Measurements from ENCODE around the gene IGF2BP3.
"Not testable (repeated sequence)": the region's sequence is repeated elsewhere in the genome, so short reads cannot be mapped to it uniquely, and the experiment has no call there.

Gene IGF2BP3

DNA sequence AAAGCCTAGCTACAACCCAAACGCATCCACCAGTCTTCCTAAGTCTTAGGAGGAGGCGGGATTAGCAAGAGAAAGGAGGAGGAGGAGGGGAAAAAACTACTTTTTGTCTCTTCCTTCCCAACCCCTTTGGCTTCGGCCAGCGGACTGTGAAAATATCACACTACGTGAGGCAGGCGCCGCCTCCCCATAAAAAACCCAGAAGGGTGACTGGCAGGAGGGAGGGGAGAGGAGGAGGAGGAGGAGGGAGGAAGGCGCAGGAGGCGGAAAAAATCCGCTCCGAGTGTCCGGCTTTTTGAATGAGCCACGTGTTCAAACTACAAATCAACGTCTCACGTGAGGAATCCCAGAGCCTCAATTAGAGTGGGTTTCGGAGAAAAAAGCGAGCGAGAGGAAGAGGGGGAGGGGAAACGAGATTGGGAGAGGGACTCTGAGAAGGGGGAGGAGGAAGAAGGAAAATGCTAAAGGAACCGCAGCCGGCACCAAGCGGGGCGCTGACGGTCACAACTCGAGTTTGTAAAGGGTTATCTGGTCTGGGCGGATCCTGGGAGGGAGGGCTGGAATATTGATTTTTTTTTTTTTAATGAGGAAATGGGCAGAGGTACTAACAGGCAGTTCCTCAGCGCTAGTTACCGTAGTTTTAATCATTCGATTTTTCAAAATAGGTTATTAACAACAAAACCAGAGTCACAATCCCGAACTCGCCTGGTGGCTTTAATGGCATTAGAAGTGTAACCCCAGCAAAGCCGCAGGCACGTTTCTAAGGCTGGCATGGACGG lies at the start of gene IGF2BP3:
Gene IGF2BP3 (minus strand): TSS at position 162 of the 776 bp plus-strand sequence. CDS start 381 bp downstream, outside the sequence.
- DNase-seq, result peak; percentile 98 to 99

DNA sequence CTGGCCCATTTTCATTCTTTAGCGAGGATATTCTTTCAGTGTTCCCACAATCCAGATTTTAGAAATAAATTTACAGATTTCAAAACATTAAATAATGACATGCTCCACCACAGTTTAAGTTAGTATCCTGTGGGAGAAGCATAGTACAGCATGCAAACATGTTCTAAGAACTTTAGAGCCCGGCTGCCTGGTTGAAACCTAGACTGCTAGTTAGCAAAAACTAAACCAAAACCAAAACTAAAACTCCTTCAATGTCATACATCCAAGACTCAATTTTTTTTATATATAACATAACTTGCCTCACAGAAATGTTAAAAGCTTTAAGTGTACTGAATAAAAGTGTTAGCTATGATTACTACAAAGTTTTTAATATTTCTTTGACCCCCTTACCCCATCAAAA lies 44.5 kb upstream of the IGF2BP3 start:
- DNase-seq, result no peak

DNA sequence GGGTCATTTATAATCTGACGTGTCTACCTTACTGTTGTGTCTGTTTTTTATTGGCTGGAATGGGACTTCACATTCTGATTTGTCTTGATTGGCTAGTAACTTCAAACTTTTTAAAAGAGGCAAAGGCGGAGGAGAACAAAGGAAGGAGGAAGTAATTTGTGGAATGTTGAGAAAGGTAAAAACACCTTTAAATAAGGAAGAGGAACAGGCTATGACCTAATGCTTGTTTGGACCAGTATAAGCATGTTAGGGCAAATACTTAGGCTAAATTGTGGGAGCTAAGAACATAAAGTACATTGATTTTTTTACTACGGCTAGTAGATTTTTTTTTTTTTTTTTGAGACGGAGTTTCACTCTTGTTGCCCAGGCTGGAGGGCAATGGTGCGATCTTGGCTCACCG lies 43.5 kb upstream of the IGF2BP3 start:
- not testable (repeated sequence) for DNase-seq

DNA sequence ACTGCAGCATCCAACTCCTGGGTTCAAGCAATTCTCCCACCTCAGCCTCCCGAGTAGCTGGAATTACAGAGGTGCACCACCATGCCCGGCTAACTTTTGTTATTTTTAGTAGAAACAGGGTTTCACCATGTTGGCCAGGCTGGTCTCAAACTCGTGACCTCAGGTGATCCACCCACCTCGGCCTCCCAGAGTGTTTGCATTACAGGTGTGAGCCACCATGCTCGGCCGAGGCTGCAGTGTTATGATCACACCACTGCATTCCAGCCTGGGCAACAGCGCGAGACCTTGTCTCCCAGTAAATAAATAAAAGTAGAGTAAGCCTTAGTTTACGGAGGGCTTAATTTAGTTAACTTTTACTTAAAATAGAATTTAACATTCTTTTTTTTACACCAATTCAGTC lies 23.7 kb upstream of the IGF2BP3 start:
- no peak for DNase-seq

DNA sequence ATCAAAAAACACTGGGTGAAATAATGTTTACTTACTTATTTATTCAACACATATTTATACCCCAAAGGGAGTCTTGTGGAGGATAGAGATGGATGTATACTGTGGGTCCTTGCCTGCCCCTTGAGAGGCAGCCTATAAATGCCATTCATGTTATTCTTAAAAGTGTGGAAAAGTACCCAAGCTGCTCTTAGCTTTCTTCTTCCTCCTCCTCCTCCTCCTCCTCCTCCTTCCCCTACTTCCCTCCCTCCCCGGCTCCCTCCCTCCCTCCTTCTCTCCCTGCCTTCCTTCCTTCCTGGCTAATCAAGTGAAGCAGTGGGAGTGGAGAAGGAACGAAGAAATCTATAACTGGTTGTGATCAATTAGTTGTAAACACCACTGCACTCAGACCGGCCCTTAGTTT lies 21.2 kb upstream of the IGF2BP3 start:
- DNase-seq, result no peak

DNA sequence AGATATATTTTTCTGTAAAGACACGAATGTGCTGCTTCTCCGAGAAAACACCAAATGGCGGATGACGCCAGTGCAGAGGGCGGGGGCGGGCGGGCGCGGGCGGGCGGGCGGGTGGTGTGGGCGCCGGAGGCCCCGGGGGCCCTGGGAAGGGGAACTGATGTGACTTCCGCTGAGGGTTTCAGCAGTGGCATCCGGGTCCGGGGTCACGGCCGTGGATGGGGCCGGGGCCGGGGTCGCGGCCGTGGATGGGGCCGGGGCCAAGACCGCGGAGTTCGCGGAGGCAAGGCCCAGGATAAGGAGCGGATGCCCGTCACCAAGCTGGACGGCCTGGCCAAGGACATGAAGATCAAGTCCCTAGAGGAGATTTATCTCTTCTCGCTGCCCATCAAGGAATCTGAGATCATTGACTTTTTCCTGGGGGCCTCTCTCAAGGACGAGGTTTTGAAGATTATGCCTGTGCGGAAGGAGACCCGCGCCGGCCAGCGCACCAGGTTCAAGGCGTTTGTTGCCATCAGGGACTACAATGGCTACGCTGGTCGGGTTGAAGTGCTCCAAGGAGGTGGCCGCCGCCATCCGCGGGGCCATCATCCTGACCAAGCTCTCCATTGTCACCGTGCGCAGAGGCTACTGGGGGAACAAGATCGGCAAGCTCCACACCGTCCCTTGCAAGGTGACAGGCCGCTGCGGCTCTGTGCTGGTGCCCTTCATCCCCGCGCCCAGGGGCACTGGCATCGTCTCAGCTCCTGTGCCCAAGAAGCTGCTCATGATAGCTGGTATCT lies 20.3 kb upstream of the IGF2BP3 start:
- DNase-seq, result peak in 1 of 2 experiments; percentile 54

DNA sequence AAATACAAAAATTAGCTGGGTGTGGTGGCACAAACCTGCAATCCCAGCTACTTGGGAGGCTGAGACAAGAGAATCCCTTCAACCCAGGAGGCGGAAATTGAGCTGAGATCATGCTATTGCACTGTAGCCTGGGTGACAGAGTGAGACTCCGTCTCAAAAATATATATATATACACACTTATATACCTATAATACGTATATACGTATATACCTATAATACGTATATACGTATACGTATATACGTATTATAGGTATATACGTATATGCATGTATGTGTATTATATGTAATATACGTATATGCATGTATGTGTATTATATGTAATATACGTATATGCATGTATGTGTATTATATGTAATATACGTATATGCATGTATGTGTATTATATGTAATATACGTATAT lies 18.4 kb upstream of the IGF2BP3 start:
- DNase-seq, result not testable (repeated sequence)

DNA sequence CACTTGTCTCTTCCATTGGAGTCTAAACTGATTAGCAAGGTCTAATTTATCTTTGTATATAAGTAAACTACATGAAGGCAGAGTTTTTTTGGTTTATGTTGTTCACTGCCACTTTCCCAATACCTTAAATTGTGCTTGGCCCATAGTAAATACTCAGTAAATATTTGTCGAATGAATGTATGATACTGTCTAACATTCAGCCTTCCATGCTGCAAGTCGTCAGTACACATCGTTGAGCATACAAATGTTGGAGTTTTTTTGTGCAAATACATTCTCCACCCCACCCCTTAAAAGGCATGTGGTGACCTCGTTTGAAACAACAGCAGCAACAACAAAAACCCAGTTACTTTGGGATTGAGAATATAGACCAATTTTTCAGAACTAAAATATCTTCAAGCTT lies 17.4 kb upstream of the IGF2BP3 start:
- no peak for DNase-seq

DNA sequence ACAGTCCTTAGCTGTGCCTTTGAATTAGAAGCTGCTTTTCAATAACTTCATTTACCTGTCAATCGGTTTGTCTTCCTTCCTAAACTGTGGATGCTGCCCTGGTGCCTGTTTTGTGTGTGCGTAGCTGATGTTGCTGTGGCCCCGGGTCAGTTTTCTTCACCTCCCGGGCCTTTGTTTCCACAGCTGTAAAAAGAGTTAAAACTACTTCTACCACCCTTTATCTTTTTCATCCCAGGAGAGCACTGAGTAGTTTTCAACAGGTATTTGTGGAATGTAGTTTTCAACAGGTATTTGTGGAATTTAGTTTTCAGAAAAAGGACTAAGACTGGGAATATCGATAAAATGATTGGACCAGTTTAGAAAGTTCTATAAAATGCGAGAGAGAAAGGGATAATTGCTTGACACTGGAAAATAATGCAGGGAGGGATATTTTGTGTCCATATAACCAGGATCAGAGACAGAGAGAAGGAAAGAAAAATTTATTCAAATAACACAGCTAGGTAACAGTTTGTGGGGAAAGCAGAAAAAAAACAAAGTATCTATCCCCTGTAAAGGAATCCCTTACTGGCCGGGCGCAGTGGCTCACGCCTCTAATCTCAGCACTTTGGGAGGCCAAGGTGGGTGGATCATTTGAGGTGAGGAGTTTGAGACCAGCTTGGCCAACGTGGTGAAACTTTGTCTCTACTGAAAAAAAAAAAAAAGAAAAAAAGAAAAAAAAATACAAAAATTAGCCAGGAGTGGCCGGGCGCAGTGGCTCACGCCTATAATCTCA lies 15.9 kb upstream of the IGF2BP3 start:
- DNase-seq, result no peak

DNA sequence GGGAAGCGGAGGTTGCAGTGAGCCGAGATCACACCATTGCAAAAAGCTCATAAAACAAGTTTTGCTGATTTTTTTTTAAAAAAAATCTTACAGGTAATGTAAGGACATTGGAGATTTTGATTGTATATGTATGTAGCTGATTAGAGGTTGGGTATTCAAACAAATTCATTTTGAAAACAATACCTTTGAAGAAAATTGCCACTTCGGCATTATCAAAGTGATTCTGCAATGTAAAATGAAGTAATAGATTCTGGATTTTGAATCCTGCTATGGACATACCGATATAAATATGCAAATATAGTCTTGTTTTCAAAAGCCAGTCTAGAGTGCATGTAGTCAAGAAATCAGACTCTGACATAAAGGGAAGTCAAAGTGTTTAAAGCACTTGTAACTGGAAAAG lies 12.4 kb upstream of the IGF2BP3 start:
- DNase-seq, result no peak

DNA sequence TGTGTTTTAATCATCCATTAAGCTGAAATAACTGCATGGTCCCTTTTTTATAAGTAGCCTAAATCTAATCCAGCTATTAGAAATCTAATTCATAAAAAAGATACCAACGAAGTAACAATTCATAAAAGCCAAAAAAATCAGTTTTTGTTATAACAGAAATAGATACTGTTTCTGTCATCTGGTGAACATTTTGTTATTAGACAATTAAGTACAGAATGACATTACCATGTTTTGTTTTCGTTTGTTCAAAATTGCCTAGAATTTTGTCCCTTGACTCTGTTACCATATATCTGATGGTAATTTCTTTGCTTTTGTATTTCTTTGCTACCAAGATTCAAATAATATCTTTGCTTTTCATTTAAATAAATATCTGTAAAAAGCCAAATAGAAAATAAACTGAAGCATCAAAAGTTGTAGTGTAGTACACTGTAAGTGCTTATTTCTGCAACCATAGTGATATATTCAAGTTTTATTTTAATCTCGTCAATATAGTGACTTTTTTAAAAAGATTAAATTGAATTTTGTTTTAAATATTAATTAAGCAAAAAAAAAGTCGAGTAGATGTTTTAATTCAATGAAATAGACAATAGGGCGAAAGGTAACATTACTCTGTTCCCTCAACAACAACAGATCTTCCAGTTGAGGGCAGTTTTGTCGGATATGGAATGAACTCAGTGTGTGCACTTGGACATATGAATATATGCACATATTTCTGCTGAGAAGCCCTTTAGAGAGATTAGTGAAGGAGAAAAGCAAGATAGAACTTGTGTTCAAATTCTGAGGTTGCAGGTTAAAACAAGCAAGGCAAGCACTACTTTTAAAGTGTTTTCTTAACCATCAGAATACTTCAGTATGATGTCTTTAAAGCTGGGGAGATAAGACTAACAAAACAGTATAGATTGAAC lies 7.9 kb upstream of the IGF2BP3 start:
- peak in 1 of 2 experiments; percentile 18 for DNase-seq

DNA sequence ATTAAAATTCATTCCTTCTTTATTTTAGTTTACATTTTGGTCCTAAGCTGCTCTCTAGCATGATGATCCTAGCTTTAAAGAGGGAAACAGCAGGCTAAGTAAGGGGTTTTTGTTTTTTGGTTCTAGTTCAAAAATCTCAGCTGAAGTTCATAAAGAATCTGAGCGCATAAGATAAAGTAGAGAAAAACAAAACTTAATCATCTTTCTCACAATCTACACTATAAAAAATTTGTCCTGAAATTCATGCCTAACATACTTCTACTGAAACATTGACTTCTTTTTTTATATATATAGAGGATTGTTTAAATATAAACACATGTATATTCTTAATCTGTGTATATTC lies 6.8 kb upstream of the IGF2BP3 start:
- no peak for DNase-seq

DNA sequence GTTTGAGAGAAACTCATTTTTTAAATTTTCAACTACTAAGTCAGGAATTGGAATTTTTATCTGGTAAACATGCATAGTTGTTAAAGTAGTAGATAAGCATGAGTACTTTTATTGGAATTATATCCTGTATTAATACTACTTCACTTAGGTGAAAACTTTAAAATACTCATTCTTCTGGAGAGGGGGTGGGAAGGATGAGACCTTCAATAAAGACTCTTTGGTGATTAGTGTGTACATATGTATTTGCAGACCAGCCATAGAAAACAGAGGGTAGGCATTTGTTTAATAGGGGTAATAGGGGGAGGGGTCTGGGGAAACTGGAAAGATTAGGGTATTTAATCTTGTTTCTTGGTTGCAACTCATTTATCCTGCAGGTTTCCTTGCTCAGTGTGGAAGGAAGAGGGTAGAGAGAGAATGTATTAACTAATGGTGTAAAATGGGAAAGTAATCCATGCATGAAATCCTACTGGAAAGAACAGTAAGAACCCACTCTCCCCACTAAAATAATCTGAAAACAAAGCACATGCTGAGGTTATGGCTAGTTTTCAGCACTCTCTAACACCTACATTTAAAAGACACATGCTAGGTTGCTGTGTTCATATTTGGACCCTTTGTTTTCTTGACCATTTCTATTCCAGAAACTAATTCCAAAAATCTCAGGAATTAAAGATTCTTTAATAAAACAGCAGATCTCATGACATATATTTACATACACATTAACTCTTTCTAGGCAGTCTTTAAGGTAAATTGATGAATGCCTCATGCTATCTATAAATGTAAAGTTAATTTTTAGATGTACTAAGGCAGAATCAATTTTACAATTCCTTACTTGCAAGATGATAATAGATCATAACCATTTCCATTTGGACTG lies 6.2 kb upstream of the IGF2BP3 start:
- peak in 1 of 2 experiments; percentile 54 for DNase-seq

DNA sequence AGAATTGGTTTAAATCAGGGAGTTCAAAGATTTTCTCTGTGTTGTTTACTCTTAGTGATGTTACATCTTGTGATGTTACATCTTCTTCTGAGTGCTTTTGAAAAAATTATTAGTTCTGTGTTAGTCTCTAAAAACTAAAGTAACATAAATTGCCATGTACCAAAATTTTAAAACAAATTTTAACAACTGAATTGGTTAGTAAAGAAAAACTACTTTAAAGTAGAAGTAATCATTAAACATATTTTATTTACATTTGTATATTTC lies 5.2 kb upstream of the IGF2BP3 start:
- no peak for DNase-seq

DNA sequence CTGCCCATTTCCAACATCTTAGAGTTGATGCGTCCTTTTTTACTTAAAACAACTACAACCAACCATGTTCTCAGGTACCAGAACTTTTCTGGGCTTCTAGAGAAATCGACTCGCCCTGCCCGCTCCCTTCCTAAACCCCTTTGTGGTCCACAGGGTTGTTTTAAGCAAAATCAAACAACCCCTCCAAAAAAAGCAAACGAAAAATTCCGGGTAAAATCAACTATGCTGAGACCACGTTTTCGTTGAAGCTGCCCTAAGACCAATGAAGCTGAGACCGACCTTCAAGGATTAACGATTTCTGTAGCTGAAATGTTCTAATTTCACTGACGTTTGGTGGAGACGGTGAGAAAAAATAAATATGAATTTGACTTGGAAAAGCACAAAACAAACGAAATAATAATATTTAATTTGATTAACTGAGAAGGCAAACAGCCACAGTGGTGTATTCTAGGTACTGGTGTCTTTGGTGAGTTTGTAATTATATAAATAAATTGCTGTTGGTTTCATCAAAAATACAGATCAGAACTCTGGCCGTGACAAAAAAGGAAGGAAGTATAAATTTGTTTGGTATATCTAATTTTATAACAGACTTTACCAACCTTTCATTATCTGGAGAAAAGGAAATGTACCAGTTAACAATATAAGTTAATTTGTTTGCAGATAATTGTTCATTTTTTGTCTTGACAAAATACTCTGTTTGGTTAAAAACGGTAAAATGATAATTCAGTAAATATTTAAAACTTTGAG lies 4.7 kb upstream of the IGF2BP3 start:
- peak in 1 of 2 experiments; percentile 65 for DNase-seq

DNA sequence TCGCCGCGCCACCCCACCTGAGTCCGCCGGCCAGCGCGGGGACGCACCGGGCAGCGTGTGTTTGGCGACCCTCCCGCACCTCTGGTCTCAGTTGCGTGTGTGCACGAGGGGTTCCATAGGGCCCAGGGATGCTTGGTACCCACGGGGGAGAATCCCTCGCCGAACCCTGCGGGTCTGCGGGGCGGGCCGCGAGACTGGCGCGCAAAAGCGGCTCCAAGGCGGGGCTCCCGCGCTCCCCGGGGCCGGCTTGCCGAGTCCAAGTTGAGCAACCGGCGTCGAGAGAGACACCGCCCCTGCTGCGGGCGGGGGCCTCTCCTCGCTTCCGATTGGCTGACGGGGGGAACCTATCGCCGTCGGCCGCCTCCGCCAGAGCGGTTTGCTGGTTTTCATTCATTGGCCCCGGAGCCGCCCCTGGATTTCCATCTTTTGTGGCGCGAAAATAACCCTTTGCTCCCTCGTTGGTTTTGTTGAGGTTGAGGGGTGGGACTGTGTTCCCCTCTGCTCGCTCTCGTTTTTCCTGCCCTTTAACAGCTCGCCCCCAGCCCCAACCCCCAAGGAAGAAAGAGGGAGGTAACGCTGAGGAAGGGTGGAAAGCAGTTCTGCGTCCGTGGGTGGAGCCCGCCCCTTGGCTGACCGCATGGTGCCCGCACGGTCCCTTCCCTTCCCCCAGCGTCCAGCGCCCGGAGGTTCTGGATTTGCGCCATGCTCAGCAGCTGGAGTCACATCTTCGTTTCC lies 4.0 kb upstream of the IGF2BP3 start:
- peak; percentile 98 for DNase-seq

DNA sequence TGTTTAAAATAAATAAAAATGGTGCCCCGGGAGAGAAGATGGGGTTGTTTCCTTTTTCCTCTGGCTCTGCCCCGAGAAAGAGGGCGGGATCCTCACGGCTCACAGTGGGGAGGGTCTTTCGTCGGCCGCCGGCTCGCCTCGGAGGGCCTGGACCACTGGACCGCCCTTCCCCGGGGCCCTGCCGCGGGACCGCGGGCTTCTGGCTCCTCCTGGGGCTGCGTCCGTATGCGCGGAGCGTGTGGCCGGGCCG lies 3.5 kb upstream of the IGF2BP3 start:
- peak in 1 of 2 experiments; percentile 59 for DNase-seq

DNA sequence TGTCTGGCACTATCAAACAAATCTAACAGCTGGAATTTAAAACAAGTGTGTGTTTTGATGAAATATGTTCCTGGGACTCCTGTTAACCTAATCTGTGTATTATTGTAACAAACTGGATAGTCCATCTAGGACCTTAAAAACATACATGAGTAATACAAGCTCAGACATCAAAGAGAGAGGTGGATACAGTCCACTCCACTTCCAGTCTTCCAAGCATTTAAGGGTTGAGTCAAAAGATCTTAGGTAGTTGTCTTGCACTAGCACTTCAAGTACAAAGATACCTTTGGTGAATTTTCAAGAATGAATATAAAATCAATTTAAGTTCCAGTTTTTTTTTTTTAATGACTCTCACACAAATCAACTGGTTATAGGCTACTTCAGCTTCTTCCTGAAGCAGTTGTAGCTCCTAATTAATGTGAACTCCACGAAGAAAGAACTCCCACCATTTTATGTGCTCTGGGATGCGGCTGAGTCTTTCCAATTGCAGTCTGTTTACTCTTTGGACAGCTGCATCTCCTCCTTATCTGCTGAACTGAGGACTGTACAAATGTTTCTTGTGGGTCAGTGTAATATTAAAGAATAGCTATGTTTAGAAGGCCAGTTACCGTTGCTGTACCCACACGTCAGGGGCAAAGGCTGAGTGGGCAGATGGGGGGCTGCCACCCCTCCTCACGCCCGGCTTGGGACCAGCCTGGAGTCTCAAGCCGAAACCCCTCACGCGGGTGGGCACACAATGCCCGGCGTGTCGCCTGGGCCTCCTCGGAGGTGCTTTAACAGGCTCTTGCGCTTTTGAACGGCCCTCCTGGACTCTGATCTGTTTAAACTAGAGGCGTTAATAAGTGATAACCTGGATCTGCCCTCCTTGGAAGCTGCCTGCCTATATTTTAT lies 2.9 kb upstream of the IGF2BP3 start:
- DNase-seq, result peak in 1 of 2 experiments; percentile 56

DNA sequence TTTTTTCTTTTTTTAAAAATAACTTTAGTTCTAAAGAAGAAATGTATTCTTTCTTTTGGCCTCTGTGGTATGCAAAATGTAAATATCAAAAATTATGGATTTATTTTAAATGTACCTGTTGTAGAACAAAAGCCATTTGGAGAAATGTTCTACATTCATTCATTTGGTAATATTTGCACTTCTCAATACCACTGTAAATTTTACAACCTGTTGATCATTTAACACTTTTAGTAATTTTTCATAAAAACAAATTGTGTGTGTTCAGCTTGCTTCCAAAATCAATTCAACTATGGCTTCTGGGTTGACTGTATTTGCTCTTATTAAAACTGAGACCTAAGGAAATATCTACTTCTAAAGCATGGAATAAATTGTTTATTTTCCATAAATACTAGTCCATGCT lies 2.3 kb upstream of the IGF2BP3 start:
- DNase-seq, result no peak
